Measurements from ENCODE around the gene FAM171A1. TPM values are rescaled to one million over a fixed set of nuclear protein-coding genes. Genes with fewer than 3 reads are reported as not detected.
"Not testable (repeated sequence)": the region's sequence is repeated elsewhere in the genome, so short reads cannot be mapped to it uniquely, and the experiment has no call there.

Gene FAM171A1
- total and polyA plus RNA-seq, 2 experiments from 2014 or later: 24.4 to 29.5 TPM

DNA sequence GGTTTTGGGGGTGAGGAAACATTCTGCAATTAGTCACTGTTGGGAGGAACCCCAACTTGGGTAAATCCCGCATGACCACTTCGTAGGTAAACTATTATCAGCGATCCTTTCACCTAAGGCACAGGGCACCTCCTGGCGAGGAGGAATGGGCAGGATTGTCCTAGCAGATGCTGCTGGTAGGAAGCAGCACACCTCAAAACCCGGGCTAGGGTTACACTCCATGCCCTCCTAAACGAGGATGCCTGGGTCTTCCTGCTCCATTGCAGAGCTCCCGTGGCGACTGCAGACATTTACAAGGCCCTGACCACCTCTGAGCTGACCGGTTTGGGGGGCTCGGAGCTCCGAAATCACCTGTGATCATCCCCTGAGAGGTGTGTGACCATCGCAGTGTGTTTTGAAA is 92.3 kb downstream of the FAM171A1 start:
- no peaks in the 10 kb centered on the region for H3K9me2 ChIP-seq (replicated peaks; ENCODE audit: insufficient read depth)
- no peak overlapping the region for H2AFZ ChIP-seq
- H3K9me3 ChIP-seq (ENCODE audit: low read depth): peaks cover 3% of the 10 kb centered on the region
- H3K36me3 ChIP-seq (replicated peaks; ENCODE audit: insufficient read depth, low read depth): no peaks in the 10 kb centered on the region
- H3K4me1 ChIP-seq (ENCODE audit: insufficient read depth): no peaks in the 10 kb centered on the region
- H3K79me2 ChIP-seq: no peaks in the 10 kb centered on the region
- H4K20me1 ChIP-seq (ENCODE audit: insufficient read depth, poor library complexity, severe bottlenecking): no peaks in the 10 kb centered on the region
- no peak overlapping the region for H3K4me2 ChIP-seq
- no peak overlapping the region for H3K27ac ChIP-seq
- H3K4me3 ChIP-seq: no peak overlapping the region
- DNase-seq (ENCODE audit: low spot score): no peak
- no peak for TF ChIP-seq EZH2 (IDR thresholded peaks at IDR 0.05; ENCODE audit: borderline replicate concordance)
- no peak for TF ChIP-seq EZH2phosphoT487 (IDR thresholded peaks at IDR 0.05; ENCODE audit: low read depth, severe bottlenecking, unreplicated experiment)
- WGBS (ENCODE audit: low lambda C conversion rate, missing lambda C conversion rate): 94% methylated on average over 12 of the region's 12 CpGs
- H3K27me3 ChIP-seq: no peaks in the 10 kb centered on the region

DNA sequence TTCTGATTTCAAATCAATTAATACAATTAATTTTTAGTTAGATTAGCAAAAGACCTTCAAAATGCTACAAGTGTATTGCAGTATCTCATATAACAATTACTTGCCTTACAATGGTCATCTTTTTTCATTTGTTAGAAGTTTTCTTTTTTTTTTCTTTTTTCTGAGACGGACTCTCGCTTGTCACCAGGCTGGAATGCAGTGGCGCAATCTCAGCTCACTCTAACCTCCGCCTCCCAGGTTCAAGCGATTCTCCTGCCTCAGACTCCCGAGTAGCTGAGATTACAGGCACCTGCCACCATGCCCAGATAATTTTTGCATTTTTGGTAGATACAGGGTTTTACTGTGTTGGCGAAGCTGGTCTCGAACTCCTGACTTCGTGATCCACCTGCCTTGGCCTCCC is 95.0 kb downstream of the FAM171A1 start:
- not testable (repeated sequence) for H3K36me3 ChIP-seq (replicated peaks; ENCODE audit: insufficient read depth, low read depth); H3K27me3 ChIP-seq; H3K79me2 ChIP-seq; DNase-seq (ENCODE audit: low spot score); H2AFZ ChIP-seq; H3K27ac ChIP-seq; H4K20me1 ChIP-seq (ENCODE audit: insufficient read depth, poor library complexity, severe bottlenecking); H3K4me1 ChIP-seq (ENCODE audit: insufficient read depth); H3K9me2 ChIP-seq (replicated peaks; ENCODE audit: insufficient read depth); H3K4me3 ChIP-seq; H3K4me2 ChIP-seq; H3K9me3 ChIP-seq (ENCODE audit: low read depth)
- WGBS (ENCODE audit: low lambda C conversion rate, missing lambda C conversion rate): 87% methylated on average over 9 of the region's 9 CpGs

- H4K20me1 ChIP-seq (ENCODE audit: insufficient read depth, poor library complexity, severe bottlenecking); H3K4me1 ChIP-seq (ENCODE audit: insufficient read depth); H2AFZ ChIP-seq; H3K36me3 ChIP-seq (replicated peaks; ENCODE audit: insufficient read depth, low read depth); DNase-seq (ENCODE audit: low spot score); H3K9me3 ChIP-seq (ENCODE audit: low read depth); H3K79me2 ChIP-seq; H3K4me3 ChIP-seq; H3K4me2 ChIP-seq; H3K27me3 ChIP-seq; H3K9me2 ChIP-seq (replicated peaks; ENCODE audit: insufficient read depth); H3K27ac ChIP-seq: not testable (repeated sequence)
- 92% methylated on average over 12 of the region's 12 CpGs for WGBS (ENCODE audit: low lambda C conversion rate, missing lambda C conversion rate)
These were observed 101.3 kb downstream of the FAM171A1 start for GRCh38 chr10:15269838-15270237.

DNA sequence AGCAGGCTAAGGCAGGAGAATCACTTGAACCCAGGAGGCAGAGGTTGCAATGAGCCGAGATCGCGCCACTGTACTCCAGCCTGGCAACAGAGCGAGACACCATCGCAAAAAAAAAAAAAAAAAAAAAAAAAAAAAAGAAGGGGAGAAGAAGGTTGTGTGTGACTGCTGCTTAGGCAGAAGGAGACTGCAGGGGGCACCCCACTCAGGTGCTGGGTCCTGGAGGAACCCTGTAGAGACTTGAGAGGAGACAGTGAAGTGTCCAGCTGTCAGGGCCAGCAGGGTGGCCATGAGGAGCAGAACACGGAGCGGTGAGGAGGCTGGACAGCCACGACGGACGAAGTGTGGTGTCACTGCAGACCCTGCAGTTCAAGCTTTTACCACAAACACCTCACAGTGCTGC is 103.6 kb downstream of the FAM171A1 start:
- 83% methylated on average over 8 of the region's 10 CpGs for WGBS (ENCODE audit: low lambda C conversion rate, missing lambda C conversion rate)
- H2AFZ ChIP-seq: no peak overlapping the region
- TF ChIP-seq EZH2 (IDR thresholded peaks at IDR 0.05; ENCODE audit: borderline replicate concordance): no peak
- no peak for TF ChIP-seq CTCF (IDR thresholded peaks at IDR 0.05; ENCODE audit: poor library complexity)
- no peak for TF ChIP-seq EZH2phosphoT487 (IDR thresholded peaks at IDR 0.05; ENCODE audit: low read depth, severe bottlenecking, unreplicated experiment)
- H3K27ac ChIP-seq: no peak overlapping the region
- H3K27me3 ChIP-seq: no peaks in the 10 kb centered on the region
- no peaks in the 10 kb centered on the region for H3K79me2 ChIP-seq
- H3K4me2 ChIP-seq: no peak overlapping the region
- no peaks in the 10 kb centered on the region for H3K9me2 ChIP-seq (replicated peaks; ENCODE audit: insufficient read depth)
- no peak overlapping the region for H3K4me3 ChIP-seq
- H3K4me1 ChIP-seq (ENCODE audit: insufficient read depth): no peaks in the 10 kb centered on the region
- DNase-seq (ENCODE audit: low spot score): no peak
- H3K36me3 ChIP-seq (replicated peaks; ENCODE audit: insufficient read depth, low read depth): no peaks in the 10 kb centered on the region
- no peaks in the 10 kb centered on the region for H3K9me3 ChIP-seq (ENCODE audit: low read depth)
- H4K20me1 ChIP-seq (ENCODE audit: insufficient read depth, poor library complexity, severe bottlenecking): no peaks in the 10 kb centered on the region

DNA sequence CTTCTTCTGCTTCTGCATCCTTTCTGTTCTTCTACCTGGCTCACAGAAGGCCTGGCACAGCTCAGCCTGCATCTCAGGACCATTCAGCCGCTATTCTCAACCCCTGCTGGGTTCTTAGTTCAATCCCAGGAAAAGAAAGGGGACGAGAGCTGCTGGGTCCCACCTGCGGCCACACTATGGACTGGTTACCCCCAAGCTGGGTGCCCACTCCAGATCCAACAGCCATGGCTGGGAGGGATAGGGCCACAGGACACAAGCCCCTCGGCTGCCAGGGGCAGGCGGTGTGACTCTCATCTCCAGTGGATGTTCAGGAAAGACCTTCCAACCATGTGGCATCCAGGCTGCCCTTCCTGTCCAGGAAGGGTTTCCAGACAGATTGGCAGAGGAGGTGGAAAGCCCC is 105.0 kb downstream of the FAM171A1 start:
- Histone ChIP-seq H2AFZ (no peak overlapping the region), H4K20me1 (ENCODE audit: insufficient read depth, poor library complexity, severe bottlenecking) (no peaks in the 10 kb centered on the region), H3K36me3 (replicated peaks; ENCODE audit: insufficient read depth, low read depth) (no peaks in the 10 kb centered on the region), H3K79me2 (no peaks in the 10 kb centered on the region), H3K4me1 (ENCODE audit: insufficient read depth) (no peaks in the 10 kb centered on the region), H3K4me3 (no peak overlapping the region), H3K9me3 (ENCODE audit: low read depth) (no peaks in the 10 kb centered on the region), H3K4me2 (no peak overlapping the region), H3K27me3 (no peaks in the 10 kb centered on the region), H3K9me2 (replicated peaks; ENCODE audit: insufficient read depth) (no peaks in the 10 kb centered on the region), H3K27ac (no peak overlapping the region)
- no peak for DNase-seq (ENCODE audit: low spot score)
- TF ChIP-seq EZH2phosphoT487 (IDR thresholded peaks at IDR 0.05; ENCODE audit: low read depth, severe bottlenecking, unreplicated experiment) (no peak), EZH2 (IDR thresholded peaks at IDR 0.05; ENCODE audit: borderline replicate concordance) (no peak), CTCF (IDR thresholded peaks at IDR 0.05; ENCODE audit: poor library complexity) (no peak)
- WGBS (ENCODE audit: low lambda C conversion rate, missing lambda C conversion rate): 95% methylated on average over 5 of the region's 5 CpGs
